PC-9 (cell line): ENCODE results near the gene FBF1. TPM values are rescaled to one million over a fixed set of nuclear protein-coding genes. Genes with fewer than 3 reads are reported as not detected.
"Not testable (repeated sequence)": the region's sequence is repeated elsewhere in the genome, so short reads cannot be mapped to it uniquely, and the experiment has no call there.

ENCODE experiments used
- BruUV-seq: library from RNA; stranded (reverse); fragments of 400-500 nt; replicated peaks from 2 replicates; lab custom pipeline; 2021; lab: Mats Ljungman, UMichigan
- CTCF ChIA-PET: fragments of 300-600 bp; sonication (Branson Sonifier 250); formaldehyde crosslinking; loops from one replicate; lab custom pipeline; 2022; ENCODE audit warnings: antibody characterized with exemption; lab: Charles Lee
- POLR2A ChIA-PET: fragments of 300-600 bp; sonication (Branson Sonifier 250); formaldehyde crosslinking; loops from one replicate; lab custom pipeline; 2022; ENCODE audit warnings: antibody characterized with exemption; ENCODE audit not compliant: unreplicated experiment; lab: Charles Lee
- DNase-seq, 2 experiments: peaks; one replicate each; pipeline versions ENCODE4 v3.0.0 to v3.0.0-alpha.2; 2015 to 2022; ENCODE audit warnings: mixed read lengths in 1 of 2
- H2AFZ ChIP-seq: fragments of 200-600 bp; sonication (generic); 2 replicates; pipeline ENCODE4 v1.8.1; 2017; ENCODE audit warnings: antibody characterized with exemption
- H3F3A ChIP-seq: fragments of 200-600 bp; sonication (generic); 2 replicates; pipeline ENCODE4 v1.8.1; 2017; ENCODE audit warnings: antibody characterized with exemption, mild to moderate bottlenecking, low read depth; ENCODE audit not compliant: insufficient read depth
- H3K27ac ChIP-seq: fragments of 200-600 bp; sonication (generic); 2 replicates; pipeline ENCODE4 v1.6.1; 2016; ENCODE audit warnings: mixed run types
- H3K27me3 ChIP-seq: fragments of 200-600 bp; sonication (generic); 2 replicates; pipeline ENCODE4 v1.6.1; 2016; ENCODE audit warnings: low read depth, mixed run types; ENCODE audit not compliant: insufficient read depth
- H3K36me3 ChIP-seq: fragments of 200-600 bp; sonication (generic); 2 replicates; pipeline ENCODE4 v1.6.1; 2016; ENCODE audit warnings: low read depth, mixed run types
- H3K4me1 ChIP-seq: fragments of 200-600 bp; sonication (generic); replicated peaks from 2 replicates; pipeline ENCODE4 v1.6.1; 2016; ENCODE audit warnings: mixed run types; ENCODE audit not compliant: insufficient read depth
- H3K4me2 ChIP-seq: fragments of 200-600 bp; sonication (generic); 2 replicates; pipeline ENCODE4 v1.6.1; 2017; ENCODE audit warnings: mixed run types
- H3K4me3 ChIP-seq: fragments of 200-600 bp; sonication (generic); 2 replicates; pipeline ENCODE4 v1.6.1; 2016; ENCODE audit warnings: mixed run types
- H3K79me2 ChIP-seq: fragments of 200-600 bp; sonication (generic); 2 replicates; pipeline ENCODE4 v1.6.1; 2017; ENCODE audit warnings: low read depth, mixed run types
- H3K9me2 ChIP-seq: fragments of 200-600 bp; sonication (generic); 2 replicates; pipeline ENCODE4 v1.8.1; 2017; ENCODE audit warnings: mild to moderate bottlenecking; ENCODE audit not compliant: insufficient read depth
- H3K9me3 ChIP-seq: fragments of 200-600 bp; sonication (generic); 2 replicates; pipeline ENCODE4 v1.8.1; 2016; ENCODE audit warnings: low read depth; ENCODE audit not compliant: insufficient read depth
- H4K20me1 ChIP-seq: fragments of 200-600 bp; sonication (generic); 2 replicates; pipeline ENCODE4 v1.8.1; 2017; ENCODE audit not compliant: insufficient read depth
- CTCF ChIP-seq: fragments of 200-600 bp; sonication (generic); conservative IDR thresholded peaks from 2 replicates; pipeline ENCODE4 v1.6.1; 2017; ENCODE audit warnings: mixed run types, antibody characterized with exemption, mild to moderate bottlenecking, moderate library complexity
- EZH2 ChIP-seq: fragments of 200-600 bp; sonication (generic); IDR thresholded peaks from 2 replicates; pipeline ENCODE4 v1.8.0; 2017; ENCODE audit warnings: antibody characterized with exemption, low read depth
- intact Hi-C: fragments of 100-400 bp; cut with micrococcal nuclease; formaldehyde crosslinking; loops from one replicate; pipeline ENCODE4 v1.10.0; 2022; ENCODE audit not compliant: unreplicated experiment
- total RNA-seq: library from RNA; stranded (reverse); gene quantifications from 2 replicates; pipeline ENCODE4 v1.2.3, GENCODE V29; 2021

FBF1 gene
- total RNA-seq, 1 experiment from 2014 or later, result 22.5 TPM

- H3K27ac ChIP-seq, result no peak overlapping the region
- ChIA-PET CTCF (interaction anchor here (0.6 kb wide), 1 partner anchor 11 kb away, joined by 6 read pairs; no protein-coding TSS in a partner anchor), POLR2A (interaction anchor here (0.7 kb wide), 2 partner anchors 89 to 180 kb away, joined by 3 read pairs; no protein-coding TSS in a partner anchor)
- no peak for DNase-seq
- no peaks in the 10 kb centered on the region for H3K36me3 ChIP-seq
- H3K79me2 ChIP-seq, result no peaks in the 10 kb centered on the region
- BruUV-seq, result no TSS peak
- no peak for TF ChIP-seq CTCF
- TF ChIP-seq EZH2, result no peak
- H3K9me3 ChIP-seq, result no peaks in the 10 kb centered on the region
- no peaks in the 10 kb centered on the region for H4K20me1 ChIP-seq
- H3K9me2 ChIP-seq, result no peaks in the 10 kb centered on the region
- H3F3A ChIP-seq, result peaks cover 20% of the 10 kb centered on the region; the same call in 1 of the 2 replicates
- intact Hi-C loops, result no loop called here
- no peaks in the 10 kb centered on the region for H3K27me3 ChIP-seq
- peaks cover 24% of the 10 kb centered on the region for H3K4me1 ChIP-seq
- H2AFZ ChIP-seq, result no peak overlapping the region
- H3K4me2 ChIP-seq, result no peak overlapping the region
- H3K4me3 ChIP-seq, result no peak overlapping the region
Measured at GRCh38 chr17:75869282-75870141, 71.3 kb downstream of the FBF1 start.

GRCh38 chr17:75868730-75869281 is 72.0 kb downstream of the FBF1 start:
- H3K4me3 ChIP-seq, intact Hi-C loops, DNase-seq, H2AFZ ChIP-seq, H3K9me3 ChIP-seq, H4K20me1 ChIP-seq, H3K4me2 ChIP-seq, H3K27me3 ChIP-seq, H3K9me2 ChIP-seq, BruUV-seq, CTCF ChIA-PET, H3K36me3 ChIP-seq, H3K27ac ChIP-seq, H3K79me2 ChIP-seq: not testable (repeated sequence)
- POLR2A ChIA-PET, result interaction anchor here (0.7 kb wide), 1 partner anchor 179 kb away, joined by 3 read pairs; no protein-coding TSS in a partner anchor
- Histone ChIP-seq H3F3A (peaks cover 20% of the 10 kb centered on the region; the same call in 1 of the 2 replicates), H3K4me1 (peaks cover 24% of the 10 kb centered on the region)

GRCh38 chr17:75865404-75866188 is 75.2 kb downstream of the FBF1 start:
- H3K4me3 ChIP-seq, H3K9me3 ChIP-seq, H3K27me3 ChIP-seq, H3F3A ChIP-seq, H3K27ac ChIP-seq, H2AFZ ChIP-seq, H3K36me3 ChIP-seq, H4K20me1 ChIP-seq, DNase-seq, H3K9me2 ChIP-seq, BruUV-seq, POLR2A ChIA-PET, H3K4me1 ChIP-seq, intact Hi-C loops, H3K79me2 ChIP-seq, H3K4me2 ChIP-seq: not testable (repeated sequence)
- CTCF ChIA-PET, result interaction anchor here (0.7 to 1.0 kb wide), 2 partner anchors 20 to 352 kb away, joined by 3 to 16 read pairs; no protein-coding TSS in a partner anchor

- H3K27me3 ChIP-seq, H3K27ac ChIP-seq, H2AFZ ChIP-seq, H3F3A ChIP-seq, BruUV-seq, H3K79me2 ChIP-seq, H4K20me1 ChIP-seq, POLR2A ChIA-PET, intact Hi-C loops, DNase-seq, H3K36me3 ChIP-seq, H3K4me1 ChIP-seq, H3K9me3 ChIP-seq, H3K4me2 ChIP-seq, H3K4me3 ChIP-seq, H3K9me2 ChIP-seq: not testable (repeated sequence)
- CTCF ChIA-PET, result interaction anchor here (0.7 to 1.0 kb wide), 2 partner anchors 19 to 353 kb away, joined by 3 to 16 read pairs; no protein-coding TSS in a partner anchor
Measured at GRCh38 chr17:75864887-75865286, 76.0 kb downstream of the FBF1 start.
